Body of pancreas (tissue), 4 donors: Measurements from ENCODE around the gene MFSD11. TPM values are rescaled to one million over a fixed set of nuclear protein-coding genes. Genes with fewer than 3 reads are reported as not detected.
"Not testable (repeated sequence)": the region's sequence is repeated elsewhere in the genome, so short reads cannot be mapped to it uniquely, and the experiment has no call there.

Source experiments
- ATAC-seq: fragments of 150-250 bp; one replicate; pipeline ENCODE4 v1.9.1; 2016
- DNase-seq, 4 donors: peaks; one replicate each; pipeline ENCODE4 v3.0.0-alpha.2; 2019
- H3K27ac ChIP-seq, 4 donors: fragments of 200-600 bp; sonication (generic); 1 replicate in 3 of 4; 2 replicates in 1 of 4; pipeline versions ENCODE4 v1.5.1 to v1.6.1; 2016 to 2019; ENCODE audit warnings: mild to moderate bottlenecking in 1 of 4, mixed read lengths in 1 of 4, moderate library complexity in 1 of 4
- H3K27me3 ChIP-seq, 2 donors: fragments of 200-600 bp; sonication (generic); one replicate each; pipeline ENCODE4 v1.6.0; 2016; ENCODE audit warnings: mild to moderate bottlenecking in 1 of 2
- H3K36me3 ChIP-seq, 2 donors: fragments of 200-600 bp; sonication (generic); replicated peaks in 1 of 2; 2 replicates each; pipeline ENCODE4 v1.5.1; 2016; ENCODE audit warnings: low read depth in 2 of 2; ENCODE audit not compliant: insufficient read depth in 1 of 2
- H3K4me1 ChIP-seq: fragments of 200-600 bp; sonication (generic); one replicate; pipeline ENCODE4 v1.6.0; 2016
- H3K4me3 ChIP-seq, 2 donors: fragments of 200-600 bp; sonication (generic); 1 replicate in 1 of 2; 2 replicates in 1 of 2; pipeline ENCODE4 v1.5.1; 2016 to 2019
- H3K9me3 ChIP-seq, 3 donors: fragments of 200-600 bp; sonication (generic); 1 replicate in 2 of 3; 2 replicates in 1 of 3; pipeline ENCODE4 v1.5.1; 2016
- CTCF ChIP-seq, 7 experiments: fragments of 450-650 bp in 4 of 7; fragments of 200-600 bp in 3 of 7; sonication (generic) in 3 of 7; IDR thresholded peaks; one replicate each; pipeline ENCODE4 v1.5.1; 2016 to 2019; ENCODE audit warnings: antibody characterized with exemption in 7 of 7
- POLR2A ChIP-seq, 3 donors: fragments of 450-650 bp; IDR thresholded peaks; one replicate each; pipeline ENCODE4 v1.6.1; 2016; ENCODE audit warnings: antibody characterized with exemption in 3 of 3, mild to moderate bottlenecking in 2 of 3
- WGBS, 2 donors: methylation state at CpG; one replicate each; pipeline ENCODE4 v1.1.5; 2017; 5-methylcytosine and 5-hydroxymethylcytosine counted together
- intact Hi-C: fragments of 100-400 bp; cut with DNase I; formaldehyde crosslinking; loops from one replicate; pipeline ENCODE4 v1.15.1; 2023
- total RNA-seq, 2 donors: library from RNA; depleted of rRNA; stranded (reverse); fragments of >200 nt; gene quantifications; one replicate each; pipeline ENCODE4 v1.1.0, GENCODE V29; 2016

The MFSD11 gene
- total RNA-seq, 2 donors from 2014 or later: 7.6 to 16.6 TPM

GRCh38 chr17:76740329-76741118 is 2.6 kb downstream of the MFSD11 start:
- 74 to 83% methylated on average over 5 of the region's 5 CpGs for WGBS, 2 donors
- intact Hi-C loops: no loop called here
- DNase-seq (no peak), ATAC-seq (no peak)
- peaks cover 20% of the 10 kb centered on the region for H3K4me1 ChIP-seq
- no peaks in the 10 kb centered on the region for H3K27me3 ChIP-seq
- peaks cover 3 to 7% of the 10 kb centered on the region in 2 donors for H3K36me3 ChIP-seq
- no peak overlapping the region for H3K4me3 ChIP-seq
- TF ChIP-seq CTCF (IDR thresholded peaks at IDR 0.05) (no peak), POLR2A (IDR thresholded peaks at IDR 0.05) (no peak)
- no peaks in the 10 kb centered on the region for H3K9me3 ChIP-seq
- H3K27ac ChIP-seq: no peak overlapping the region

- Histone ChIP-seq H3K27me3 (no peaks in the 10 kb centered on the region), H3K27ac (no peak overlapping the region), H3K9me3 (no peaks in the 10 kb centered on the region), H3K4me1 (peaks cover 19% of the 10 kb centered on the region), H3K4me3 (no peak overlapping the region), H3K36me3 (peaks cover 3 to 7% of the 10 kb centered on the region in 2 donors)
- intact Hi-C loops: no loop called here
- ATAC-seq: no peak
- TF ChIP-seq POLR2A (IDR thresholded peaks at IDR 0.05): no peak
- no peak for TF ChIP-seq CTCF (IDR thresholded peaks at IDR 0.05)
- DNase-seq: no peak
Measured at GRCh38 chr17:76742958-76743357, 5.0 kb downstream of the MFSD11 start.

- DNase-seq: no peak
- H3K9me3 ChIP-seq: no peaks in the 10 kb centered on the region
- no peak for TF ChIP-seq CTCF (IDR thresholded peaks at IDR 0.05)
- no peak for TF ChIP-seq POLR2A (IDR thresholded peaks at IDR 0.05)
- 91 to 98% methylated on average over 2 of the region's 2 CpGs for whole genome bisulfite sequencing, 2 donors
- H3K36me3 ChIP-seq: peaks cover 3 to 7% of the 10 kb centered on the region in 2 donors
- H3K27ac ChIP-seq: no peak overlapping the region
- peaks cover 6% of the 10 kb centered on the region for H3K4me1 ChIP-seq
- no peak overlapping the region for H3K4me3 ChIP-seq
- intact Hi-C loops: no loop called here
- H3K27me3 ChIP-seq: no peaks in the 10 kb centered on the region
- no peak for ATAC-seq
Measured at GRCh38 chr17:76744747-76745146, 6.8 kb downstream of the MFSD11 start.

GRCh38 chr17:76745785-76746184 is 7.9 kb downstream of the MFSD11 start:
- H3K9me3 ChIP-seq, H3K27me3 ChIP-seq, intact Hi-C loops, H3K36me3 ChIP-seq, ATAC-seq, DNase-seq, H3K4me1 ChIP-seq, H3K4me3 ChIP-seq, H3K27ac ChIP-seq: not testable (repeated sequence)
- WGBS, 2 donors: 91 to 98% methylated on average over 6 of the region's 6 CpGs

- DNase-seq (no peak), ATAC-seq (no peak)
- intact Hi-C loops: no loop called here
- Histone ChIP-seq H3K36me3 (peaks cover 3 to 7% of the 10 kb centered on the region in 2 donors), H3K4me3 (no peak overlapping the region), H3K9me3 (no peaks in the 10 kb centered on the region), H3K27me3 (no peaks in the 10 kb centered on the region), H3K27ac (no peak overlapping the region), H3K4me1 (no peaks in the 10 kb centered on the region)
- WGBS, 2 donors: 83 to 85% methylated on average over 9 of the region's 9 CpGs
- no peak for TF ChIP-seq CTCF (IDR thresholded peaks at IDR 0.05)
- no peak for TF ChIP-seq POLR2A (IDR thresholded peaks at IDR 0.05)
Measured at GRCh38 chr17:76747716-76748363, 9.9 kb downstream of the MFSD11 start.
